Stimulated activated CD4-positive, alpha-beta T cell treated with anti-CD3 and anti-CD28 coated beads, Interleukin-2, amount 100 ng/mL, for 48 hours (primary cell): ENCODE measurements around the gene SEC24C.

Source experiments
- DNase-seq, 2 donors: peaks; one replicate each; pipeline ENCODE4 v3.0.0-alpha.2; 2020

The SEC24C gene

GRCh38 chr10:73814276-73814895 is 70.2 kb downstream of the SEC24C start:
- no peak for DNase-seq

GRCh38 chr10:73814896-73815718 is 70.9 kb downstream of the SEC24C start:
- DNase-seq, result no peak

DNA sequence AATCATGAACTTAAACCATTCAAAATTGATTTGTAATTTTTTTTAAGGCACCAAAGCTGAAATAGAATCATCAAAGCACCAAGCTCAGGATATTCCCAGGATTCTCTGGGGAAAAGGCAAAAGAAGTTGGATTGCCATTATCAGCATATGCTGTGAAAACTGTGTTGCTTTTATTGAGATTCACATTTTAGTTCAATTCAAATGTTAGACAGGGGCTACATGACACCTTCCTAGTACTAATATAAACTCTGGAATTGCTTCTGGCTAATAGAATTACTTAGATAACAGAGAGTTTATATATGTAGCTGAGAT is 71.5 kb downstream of the SEC24C start:
- DNase-seq, result no peak

DNA sequence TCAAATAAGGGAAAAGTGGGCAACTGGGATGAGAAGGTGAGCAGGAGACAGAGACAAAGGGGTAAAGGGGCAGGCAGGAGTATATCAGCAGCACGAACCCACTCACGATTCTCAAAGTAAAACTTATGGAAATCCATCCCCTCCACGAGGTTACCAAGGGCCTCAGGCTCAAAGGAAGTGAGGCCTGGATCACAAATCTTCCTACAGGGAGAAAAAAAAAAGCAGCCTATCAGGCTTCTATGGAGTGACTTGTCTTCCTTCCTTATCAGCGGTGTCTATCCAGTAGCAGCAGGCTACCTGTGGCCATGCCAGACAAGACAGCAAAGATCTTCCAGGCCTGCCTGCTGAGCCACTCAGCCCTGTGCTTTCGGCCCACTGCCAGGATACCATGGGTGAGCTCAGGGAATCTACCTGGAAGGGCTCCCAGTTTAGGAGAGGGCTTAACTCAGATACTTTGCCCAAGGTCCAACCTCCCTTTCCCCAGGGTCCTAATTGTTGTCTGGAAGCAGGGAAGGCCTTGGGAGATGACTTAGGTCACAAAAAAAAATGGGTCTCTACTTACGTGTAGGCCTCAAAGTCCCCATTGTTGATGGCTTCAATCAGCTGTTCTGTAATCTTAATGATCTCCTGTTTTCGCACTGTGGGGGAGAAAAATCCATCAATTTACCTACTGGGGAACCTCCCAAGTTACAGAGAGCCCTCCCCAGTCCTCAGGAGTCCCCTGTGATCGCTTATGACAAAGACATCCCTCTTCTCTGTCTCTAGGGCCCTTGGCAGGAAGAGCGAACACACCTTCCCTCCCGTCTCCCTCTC is 73.0 kb downstream of the SEC24C start:
- no peak for DNase-seq

- DNase-seq, result no peak
These were observed 73.7 kb downstream of the SEC24C start for GRCh38 chr10:73817826-73818225.

- DNase-seq, result no peak
These were observed 74.2 kb downstream of the SEC24C start for GRCh38 chr10:73818402-73818801.

DNA sequence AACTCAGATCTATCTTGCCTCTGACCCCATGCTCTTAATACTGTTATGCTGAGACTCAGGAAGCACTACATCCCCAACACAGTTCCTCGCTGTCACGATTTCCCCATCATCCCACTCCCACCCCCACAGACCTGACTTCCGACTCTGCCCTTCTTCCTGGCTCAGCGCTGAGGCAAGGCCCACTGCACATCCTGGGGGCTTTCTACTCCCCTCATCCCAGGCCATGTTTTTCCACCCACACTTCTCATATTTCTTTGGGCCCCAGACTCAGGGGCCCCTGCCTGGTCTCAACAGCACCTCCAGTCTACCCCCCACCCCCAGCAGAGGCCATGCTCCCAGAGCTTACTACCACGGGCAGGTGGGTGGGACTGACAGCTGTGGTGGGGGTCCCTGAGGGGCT is 74.9 kb downstream of the SEC24C start:
- no peak for DNase-seq

- no peak for DNase-seq
These were observed 75.4 kb downstream of the SEC24C start for GRCh38 chr10:73819513-73820093.
